GM12873 (cell line): ENCODE data around the gene ENG.

Experiments used
- TF ChIP-seq, protein P1 (sequence below): IDR thresholded peaks from 2 replicates; pipeline ENCODE4 v1.5.1; 2012; ENCODE audit warnings: low read depth, mild to moderate bottlenecking, moderate library complexity, low read length, control low read depth; ENCODE audit not compliant: insufficient read depth; ENCODE audit errors: missing control alignments

The ENG gene

DNA sequence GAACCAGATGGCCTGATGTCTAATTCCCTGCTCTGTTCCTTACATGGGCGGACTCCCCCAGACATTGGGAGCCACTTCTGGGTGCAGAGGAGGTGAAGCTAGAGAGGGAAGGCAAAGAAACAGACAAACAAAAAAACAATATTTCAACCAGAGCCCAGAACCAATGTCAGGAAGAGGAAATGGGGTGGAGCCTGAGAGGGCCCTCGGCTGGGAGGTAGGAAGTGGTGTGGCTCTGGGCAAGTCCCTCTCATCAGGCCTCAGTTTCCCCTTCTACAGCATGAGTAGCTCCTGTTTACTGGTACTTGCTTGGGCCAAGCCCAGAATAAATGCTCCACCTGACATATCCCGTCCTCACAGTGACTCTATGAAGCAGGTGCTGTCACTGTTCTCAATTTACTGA lies 87.0 kb downstream of the ENG start:
- TF ChIP-seq, protein P1, sequence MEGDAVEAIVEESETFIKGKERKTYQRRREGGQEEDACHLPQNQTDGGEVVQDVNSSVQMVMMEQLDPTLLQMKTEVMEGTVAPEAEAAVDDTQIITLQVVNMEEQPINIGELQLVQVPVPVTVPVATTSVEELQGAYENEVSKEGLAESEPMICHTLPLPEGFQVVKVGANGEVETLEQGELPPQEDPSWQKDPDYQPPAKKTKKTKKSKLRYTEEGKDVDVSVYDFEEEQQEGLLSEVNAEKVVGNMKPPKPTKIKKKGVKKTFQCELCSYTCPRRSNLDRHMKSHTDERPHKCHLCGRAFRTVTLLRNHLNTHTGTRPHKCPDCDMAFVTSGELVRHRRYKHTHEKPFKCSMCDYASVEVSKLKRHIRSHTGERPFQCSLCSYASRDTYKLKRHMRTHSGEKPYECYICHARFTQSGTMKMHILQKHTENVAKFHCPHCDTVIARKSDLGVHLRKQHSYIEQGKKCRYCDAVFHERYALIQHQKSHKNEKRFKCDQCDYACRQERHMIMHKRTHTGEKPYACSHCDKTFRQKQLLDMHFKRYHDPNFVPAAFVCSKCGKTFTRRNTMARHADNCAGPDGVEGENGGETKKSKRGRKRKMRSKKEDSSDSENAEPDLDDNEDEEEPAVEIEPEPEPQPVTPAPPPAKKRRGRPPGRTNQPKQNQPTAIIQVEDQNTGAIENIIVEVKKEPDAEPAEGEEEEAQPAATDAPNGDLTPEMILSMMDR = no peak

DNA sequence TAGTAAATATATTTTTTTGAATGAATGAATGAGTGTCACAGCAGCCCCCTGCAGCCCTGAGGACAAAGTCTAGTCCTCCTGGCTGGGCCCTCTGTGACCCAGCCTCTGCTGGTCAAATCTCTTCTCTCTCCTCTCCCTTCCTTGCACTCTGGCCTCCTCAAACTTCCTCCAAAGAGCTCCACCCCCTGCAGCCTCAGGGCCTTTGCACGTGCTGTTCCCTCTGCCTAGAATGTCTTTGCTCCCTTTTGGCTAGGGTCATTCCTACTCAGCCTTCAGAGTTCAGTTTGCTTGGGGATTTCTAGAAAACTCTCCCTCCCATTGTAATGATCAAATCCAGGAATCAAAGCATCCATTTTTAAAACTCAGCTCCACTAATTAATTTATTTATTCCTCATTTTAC lies 89.0 kb downstream of the ENG start:
- TF ChIP-seq, protein P1 = no peak
